NCI-H1105 treated with DMSO at 0.1 percent for 48 hours (cell line): ENCODE results near the gene ZNF407.

Source experiments
- DNase-seq: peaks from one replicate; lab custom pipeline; 2025; lab: John Stamatoyannopoulos, UW

Gene ZNF407

DNA sequence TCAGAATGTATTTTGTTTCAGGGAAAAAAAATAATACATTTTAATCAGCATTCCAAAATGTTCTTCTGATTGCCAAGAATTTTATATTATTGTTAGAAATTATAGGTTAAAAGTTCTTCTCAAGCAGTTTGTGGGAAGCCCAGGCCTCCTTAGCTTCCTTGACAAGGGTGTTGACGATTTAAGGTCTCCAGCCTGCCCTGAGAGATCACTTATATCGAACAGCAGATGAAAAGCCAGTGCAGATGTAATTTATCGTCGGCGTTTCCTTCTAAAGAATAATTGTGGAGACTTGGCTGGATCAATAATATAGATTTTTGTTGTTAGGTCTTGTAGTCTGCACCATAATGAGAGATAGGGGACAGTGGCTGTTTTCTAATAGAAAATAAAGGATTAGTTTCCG, 280.6 kb downstream of the ZNF407 start:
- no peak for DNase-seq

DNA sequence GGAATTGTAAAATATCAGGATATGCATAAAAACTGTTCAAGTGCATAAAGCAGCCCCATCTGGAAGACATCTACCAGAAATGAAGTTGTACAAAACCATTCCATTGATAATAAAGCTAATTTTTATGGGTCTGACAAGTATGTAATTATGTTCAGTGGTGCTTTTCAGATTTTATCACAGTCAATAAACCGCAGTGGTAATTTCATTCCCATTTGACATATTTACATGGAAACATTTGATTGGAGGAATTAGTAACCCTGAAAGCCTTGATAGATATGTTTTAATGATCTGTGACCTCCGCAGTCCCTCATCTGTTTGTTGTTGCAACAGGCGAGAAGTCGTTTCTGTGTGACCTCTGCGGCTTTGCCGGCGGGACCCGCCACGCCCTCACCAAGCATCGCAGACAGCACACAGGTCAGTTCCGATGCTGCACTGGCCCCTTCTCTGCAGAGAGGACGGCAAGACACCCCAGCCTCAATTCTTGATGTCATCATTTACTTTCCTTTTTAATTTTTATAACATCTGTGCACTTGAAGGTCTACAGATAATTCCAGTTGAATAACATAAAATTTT, 283.1 kb downstream of the ZNF407 start:
- no peak for DNase-seq

DNA sequence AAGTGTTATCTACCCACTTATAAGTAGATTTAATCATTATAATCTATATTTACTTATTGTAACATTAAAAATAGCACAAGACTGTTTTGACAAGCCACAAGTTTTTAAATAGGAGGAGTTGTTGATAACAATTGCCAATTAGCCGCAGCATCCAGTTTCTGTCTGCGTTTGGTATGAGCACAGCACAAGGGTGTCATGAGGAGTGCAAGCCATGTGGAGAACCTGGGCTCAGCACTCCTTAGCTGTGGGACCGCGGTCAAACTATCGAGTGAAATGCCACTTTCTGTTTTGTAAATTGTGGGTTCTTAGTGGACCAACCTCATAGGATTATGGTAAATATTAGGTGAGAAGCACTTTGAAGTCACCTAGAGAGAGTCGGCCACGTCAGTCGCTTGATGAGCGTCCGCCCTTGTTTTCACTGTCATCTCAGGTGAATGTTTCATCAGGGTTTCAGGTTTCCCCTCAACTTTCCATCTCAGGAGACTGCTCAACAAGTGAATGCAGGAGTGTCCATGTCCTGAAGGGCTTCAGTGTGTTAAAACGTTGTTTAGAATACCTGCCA, 294.5 kb downstream of the ZNF407 start:
- no peak for DNase-seq

DNA sequence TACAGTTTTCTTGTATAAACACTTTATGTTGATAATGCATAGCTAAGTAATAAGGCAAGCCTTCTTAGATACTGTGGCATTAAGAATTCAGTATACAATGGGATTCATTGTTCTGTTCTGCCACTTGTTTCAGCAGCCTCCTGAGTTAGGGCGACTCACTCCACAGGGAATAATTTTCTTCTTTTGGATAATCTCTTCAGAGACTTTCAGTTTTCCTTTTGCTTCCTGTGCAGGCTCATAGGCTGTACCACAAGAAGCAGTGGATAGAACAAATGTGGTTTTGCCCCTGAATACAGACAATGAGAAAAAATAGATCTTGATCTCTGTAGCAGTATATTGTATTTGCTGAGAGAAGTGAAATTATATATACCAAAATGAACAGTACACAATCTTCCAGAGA, 298.0 kb downstream of the ZNF407 start:
- no peak for DNase-seq

DNA sequence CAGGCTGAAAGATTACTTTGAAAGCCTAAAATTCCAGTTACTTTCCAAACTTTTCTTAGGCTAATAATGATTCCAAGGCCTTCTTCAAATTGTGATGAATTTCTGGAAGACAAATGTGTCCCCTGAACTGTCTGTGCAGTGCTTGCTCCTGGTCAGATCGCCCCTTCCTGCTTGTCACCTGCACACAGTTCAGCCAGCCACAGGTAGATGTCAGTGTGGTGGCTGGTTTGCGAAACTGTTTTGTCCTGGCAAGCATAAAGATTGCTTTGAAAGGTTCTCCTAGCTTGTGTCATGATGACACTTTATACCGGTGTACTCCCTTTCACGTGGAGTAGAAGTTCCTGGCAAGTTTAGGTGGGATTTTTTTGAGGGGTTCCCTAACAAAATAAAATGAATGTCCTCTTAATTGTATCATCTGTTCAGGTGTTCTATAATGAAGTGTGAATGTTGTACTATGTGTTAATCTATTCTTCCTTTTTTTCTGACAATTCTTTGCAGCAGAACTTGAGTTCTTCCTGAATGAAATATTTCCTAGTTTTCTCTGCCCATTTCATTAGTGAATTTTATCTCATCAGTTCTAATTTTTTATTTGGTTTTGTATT, 298.8 kb downstream of the ZNF407 start:
- DNase-seq, result peak; percentile 58

DNA sequence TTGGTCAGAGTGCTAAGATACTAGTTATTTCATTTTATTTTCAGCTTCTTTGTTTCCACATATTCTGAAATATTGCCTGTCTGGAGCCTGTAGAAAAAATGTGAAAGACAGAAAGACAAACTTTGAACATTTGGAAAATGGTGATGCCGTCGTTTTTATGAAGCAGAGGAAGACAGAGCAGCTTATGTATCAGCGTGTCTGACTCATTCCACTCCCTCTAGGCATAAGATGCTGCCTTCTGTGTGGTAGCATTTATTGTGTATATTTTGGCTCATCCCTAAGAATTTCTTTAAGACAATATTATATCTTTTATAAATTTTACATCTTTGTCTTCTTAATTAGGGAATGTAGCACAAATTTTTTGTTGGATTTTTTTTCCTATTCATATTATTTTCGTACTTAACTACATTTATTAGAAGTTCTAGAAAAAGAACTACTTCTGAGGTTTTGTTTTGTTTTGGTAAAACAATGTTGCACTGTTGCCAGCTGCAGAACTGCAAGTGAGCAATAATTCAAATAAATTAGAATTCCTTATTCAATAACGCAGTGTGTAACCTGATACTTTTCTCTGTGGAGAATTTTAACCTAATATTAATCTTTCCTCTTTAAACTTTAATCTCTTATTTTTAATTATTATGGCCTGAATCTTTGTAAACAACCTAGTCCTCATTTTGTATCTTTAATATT, 300.4 kb downstream of the ZNF407 start:
- no peak for DNase-seq

DNA sequence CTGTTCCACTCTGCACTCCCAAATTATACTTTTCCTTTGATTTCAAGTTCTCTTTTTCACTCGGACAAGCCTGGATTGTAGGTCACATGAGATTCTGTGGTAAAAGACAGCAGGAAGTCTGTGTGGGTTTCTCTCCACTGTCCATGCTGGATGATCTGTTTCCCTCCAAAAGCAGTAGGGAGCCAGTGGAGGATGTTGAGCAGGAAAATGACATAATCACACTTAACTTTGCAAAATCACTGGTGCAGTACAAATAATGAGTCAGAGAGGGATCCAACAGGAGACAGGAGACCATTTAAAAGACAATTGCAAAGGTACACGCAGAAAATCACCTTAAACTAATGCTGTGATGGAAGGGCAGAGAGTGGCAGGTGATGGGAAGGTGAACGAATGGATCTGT, 301.3 kb downstream of the ZNF407 start:
- no peak for DNase-seq

DNA sequence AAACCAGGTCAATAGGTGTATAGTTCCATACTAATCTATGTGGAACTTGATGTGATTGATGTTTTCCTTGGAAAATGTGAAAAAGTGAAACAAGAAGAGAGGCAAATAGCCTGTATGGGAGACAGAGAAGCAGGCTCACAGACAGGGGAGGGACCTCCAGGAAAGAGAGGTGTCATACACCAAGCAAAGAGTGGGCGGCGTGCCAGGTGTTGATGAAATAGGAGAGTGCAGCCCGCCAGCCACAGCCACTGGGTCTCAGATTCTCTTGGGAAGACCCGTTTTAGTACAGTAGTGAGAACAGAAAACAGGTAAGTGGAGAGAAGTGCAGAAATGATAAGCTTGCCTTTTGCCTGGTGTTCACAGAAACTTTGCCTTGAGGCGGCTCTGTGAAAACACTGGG, 301.9 kb downstream of the ZNF407 start:
- peak; percentile 48 for DNase-seq

DNA sequence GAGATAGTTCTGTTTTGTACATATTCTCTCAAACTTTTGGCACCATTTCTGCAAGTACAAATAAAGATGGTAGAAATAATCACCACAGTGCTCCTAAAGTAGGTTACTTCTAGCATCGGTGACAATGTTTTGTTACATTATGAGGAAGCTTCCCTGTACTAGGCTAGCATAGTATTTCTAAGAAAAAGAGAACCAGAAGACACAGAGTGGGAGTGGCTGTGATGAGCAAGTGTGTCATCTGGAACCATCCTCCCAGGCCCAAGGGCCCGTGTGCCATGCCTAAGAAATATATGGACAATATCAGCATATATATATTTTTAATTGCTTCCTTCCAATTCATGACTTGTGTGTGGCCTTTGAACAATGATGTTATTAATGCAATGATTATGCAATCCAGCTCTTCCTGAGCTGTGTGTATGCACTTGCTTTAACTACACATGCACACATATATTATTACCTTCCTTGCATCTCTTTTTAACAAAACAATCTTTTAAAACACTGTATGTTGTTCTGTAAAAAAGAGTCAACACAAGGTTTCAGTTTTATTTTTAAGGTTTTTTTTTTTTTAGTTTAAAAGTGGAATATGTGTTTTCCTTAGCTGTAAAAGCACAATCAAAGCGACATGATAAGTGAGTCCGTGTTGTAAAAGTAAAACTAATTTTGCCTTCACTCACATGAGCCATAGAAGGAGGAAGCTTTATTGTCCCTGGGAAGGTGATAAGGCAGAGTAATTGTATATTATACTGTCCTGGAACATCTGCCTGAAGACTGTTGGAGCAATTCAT, 303.9 kb downstream of the ZNF407 start:
- DNase-seq, result no peak

DNA sequence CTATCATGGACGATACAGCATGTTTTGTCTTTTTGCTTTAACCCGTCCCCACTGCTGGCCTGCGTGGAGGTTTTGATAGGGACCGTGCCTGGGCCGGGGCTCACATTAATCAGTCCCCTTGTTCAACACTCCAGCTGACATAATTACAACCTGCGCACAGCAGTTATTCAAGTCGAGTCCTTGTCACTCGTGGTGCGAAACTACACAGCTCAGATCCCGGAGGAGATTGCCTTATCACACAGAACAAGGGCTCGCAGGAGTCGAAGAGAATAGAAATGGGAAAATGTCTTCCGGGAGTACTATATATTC, 304.4 kb downstream of the ZNF407 start:
- DNase-seq, result no peak

DNA sequence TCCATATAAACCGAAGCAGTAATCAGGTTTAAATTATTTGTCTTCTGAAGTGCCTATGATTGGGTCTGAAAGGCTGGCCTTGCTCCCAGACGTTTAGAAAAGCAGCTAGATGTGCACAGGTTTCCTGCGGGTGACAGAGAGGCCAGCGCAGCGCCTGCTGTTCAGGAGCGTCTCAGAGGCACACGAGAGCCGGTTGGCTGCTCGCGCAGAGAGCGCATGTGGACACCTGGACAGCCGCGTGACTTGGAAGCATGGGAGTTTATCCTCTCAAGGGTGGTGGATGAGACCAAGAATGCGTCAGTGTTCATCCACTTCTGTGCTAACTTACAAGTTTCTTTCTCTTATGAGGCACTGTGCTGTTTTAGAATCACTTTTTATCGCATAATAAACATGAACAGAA, 307.6 kb downstream of the ZNF407 start:
- DNase-seq, result no peak

DNA sequence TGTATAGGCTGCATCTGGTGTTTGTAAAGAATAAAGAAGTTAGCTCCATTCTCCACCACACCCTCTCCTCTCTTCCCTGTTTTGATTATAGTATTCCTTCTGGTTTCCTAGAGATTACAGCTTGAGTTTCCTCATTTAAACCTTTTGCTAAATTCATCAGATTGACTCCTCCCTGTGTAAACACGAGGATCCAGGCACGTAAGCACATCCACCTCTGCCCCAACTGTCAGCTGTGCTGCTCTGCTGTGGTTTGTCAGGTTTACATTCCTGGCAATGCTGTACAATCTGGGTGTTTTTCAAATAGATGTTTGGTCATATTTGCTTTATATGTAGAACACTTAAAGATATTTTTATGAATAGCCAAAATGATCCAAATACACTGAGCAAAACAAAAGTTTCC, 308.5 kb downstream of the ZNF407 start:
- DNase-seq, result no peak

DNA sequence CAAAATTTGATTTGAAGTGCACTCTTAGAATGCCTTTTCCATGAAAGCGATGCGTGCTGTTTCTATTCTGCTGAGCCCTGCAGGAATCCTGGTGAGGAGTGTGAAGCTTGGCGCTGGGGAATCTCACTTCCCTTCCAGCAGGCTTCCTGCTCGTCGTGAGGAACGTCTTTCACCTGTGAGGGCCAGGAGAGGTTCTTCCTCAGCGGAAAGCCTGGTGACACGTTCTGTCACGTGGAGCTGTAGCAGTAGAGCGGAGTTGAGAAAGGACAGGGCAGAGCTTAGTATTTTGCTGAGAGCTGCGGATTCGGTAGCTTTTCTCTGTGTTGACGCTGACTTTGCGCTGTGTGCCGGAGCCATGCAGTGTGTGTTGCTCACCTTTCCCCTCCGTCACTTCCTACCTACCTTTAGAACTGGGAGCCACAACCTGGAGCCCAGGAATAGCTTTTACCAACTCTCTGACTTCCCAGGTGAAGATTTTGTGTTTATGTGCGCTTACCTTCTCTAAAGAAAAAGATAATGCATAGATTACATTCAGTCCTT, 316.5 kb downstream of the ZNF407 start:
- DNase-seq, result no peak

DNA sequence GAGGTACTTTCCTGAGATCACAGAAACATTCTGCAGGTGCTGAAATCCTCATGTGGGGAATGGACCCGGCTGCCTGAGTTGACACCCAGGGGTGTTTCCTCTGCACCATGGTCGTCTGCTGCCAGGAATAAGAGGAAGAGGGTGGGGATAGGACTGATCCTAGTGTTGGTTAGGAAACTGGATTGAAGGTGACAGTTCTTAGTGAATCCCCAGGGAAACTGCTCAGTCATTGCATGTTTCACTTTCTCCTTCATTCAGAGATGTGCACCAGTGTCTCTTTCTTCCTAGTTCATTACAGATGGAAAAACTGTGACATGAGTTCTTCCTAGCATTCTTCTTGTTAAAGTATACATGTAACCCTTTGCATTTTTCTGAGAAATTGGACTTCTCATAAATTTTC, 317.0 kb downstream of the ZNF407 start:
- DNase-seq, result no peak

DNA sequence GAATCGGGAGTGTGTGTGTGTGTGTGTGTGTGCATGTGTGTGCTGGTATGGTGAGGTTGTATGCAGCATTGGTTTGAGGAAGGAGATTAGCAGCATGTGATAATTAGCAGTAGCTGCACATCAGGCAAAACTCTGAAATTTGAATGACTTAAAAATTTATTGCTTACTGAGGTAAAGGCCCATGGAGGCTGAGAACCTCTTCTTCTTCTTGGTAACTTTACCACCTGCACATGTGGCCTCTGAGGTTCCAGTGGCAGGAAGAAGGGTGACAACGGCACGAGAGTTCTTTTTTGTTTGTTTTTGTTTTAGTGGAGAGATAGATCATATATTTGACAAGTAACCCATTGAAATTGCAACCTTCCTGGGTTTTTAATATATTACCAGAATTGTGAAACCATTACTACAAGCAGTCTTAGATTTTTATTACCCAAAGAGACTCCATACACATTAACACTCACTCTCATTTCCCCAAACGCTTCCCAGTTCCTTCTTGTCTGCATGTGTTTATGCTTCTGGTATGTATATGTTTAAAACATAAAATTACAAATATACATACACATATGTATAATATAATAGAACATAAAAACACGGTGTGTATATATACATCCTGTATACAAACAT, 319.2 kb downstream of the ZNF407 start:
- no peak for DNase-seq

DNA sequence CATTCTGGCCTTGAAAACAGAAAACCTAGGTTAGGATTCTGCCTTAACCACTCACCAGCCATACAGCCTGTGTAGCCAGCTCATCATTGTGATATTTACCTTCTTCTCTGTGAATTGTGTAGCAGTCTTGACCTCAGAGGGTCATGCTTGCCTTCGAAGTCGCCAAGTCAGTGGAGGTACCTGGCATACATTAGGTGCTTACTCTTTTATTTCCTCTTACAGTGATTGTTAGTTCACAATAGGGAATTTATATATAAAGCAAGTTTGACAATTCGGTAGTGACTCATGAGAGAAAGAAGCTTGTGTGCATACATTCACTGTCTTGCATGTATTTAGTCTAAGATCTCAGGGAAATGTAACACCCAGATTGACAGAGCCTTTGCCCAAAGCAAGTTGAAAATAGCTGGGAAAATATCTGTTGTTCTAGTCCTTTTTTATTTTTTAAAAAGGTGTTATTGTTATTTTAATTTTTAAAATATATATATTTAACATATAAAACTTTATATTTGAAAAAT, 320.7 kb downstream of the ZNF407 start:
- no peak for DNase-seq

DNA sequence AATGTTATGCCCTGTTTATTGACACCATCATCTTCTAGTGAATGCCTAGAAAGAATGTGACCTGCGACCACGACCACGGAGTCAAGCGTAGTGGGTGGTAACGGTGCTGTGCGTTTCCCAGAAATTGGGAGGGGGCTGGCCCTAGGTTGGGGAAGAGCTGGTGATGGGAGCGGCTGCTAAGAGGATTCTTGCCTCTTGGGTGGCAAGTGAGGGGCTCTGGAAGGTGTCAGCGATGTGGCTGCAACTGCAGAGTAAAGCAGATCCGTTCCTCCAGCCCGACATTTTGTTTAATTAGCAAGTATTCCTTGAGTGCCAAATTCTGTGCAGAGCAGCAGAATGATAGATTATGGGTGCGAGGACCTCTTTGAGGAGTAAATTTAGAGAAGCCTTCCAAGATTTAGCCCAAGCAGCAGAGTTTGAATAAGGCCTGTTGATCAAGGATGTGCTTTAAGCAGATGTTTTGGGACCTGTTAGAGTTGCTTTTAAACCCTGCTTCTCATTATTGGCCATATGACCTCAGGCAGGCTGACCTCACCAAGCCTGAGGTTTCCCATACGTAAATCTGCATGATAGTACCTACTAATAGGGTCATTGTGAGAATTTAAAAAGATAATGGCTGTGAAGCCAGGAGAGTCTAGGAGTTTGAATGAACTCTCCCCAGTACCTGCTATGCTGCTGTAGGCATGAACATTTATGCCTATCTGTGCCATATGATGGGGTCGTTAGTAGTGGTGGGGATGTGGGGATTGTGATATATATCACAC, 323.6 kb downstream of the ZNF407 start:
- no peak for DNase-seq

DNA sequence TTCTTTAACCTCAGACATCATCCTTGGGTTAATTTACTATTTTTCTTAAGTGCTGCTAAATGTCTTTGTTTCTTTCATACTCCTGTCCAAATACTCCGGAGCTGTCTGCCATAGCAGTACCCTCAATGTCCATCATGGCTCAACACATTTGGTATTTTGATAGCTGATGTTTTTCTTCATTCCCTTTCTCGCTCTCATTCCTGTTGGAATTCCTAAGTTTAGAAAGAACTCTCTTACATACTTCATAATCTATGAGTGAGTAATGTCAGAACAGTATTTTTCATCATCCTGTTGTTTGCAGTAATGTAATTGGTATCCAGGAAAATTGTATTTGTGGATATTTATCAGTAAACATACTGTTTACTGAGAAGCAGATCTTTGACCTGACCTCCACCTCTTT, 328.4 kb downstream of the ZNF407 start:
- DNase-seq, result no peak

DNA sequence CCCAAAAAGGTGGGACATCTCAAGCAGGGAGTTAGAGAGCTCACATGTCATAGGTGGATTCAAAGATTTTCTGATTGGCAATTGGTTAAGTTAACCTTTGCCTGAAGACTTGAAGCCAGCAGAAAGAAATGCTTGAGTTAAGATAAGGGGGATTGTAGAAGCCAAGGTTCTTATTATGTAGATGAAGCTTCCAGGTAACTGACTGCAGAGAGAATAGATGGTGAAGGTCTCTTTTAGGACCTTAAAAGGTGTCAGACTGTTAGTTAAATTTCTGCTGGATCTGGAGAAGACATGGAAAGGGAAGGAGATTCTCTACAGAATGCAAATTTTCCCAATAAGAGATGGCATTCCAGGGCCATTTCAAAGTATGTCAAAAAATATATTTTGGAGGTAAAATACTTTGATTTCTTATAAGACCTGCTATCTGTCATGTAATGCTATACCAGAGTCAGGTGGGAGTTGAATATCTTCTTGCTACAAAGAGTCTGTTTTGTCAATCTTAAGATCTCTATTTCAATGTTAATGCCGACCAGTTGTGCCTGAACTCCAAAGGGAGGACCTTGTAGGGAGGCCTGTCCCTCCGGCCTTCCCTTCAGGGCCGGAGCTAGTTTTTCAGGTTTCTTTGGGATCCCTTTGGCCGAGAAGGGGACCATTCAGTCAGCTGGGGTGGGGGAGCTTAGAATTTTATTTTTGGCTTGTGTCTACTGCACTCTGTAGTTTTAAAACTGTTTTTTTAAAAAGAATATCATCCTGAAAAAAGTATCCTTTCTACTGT, 330.7 kb downstream of the ZNF407 start:
- DNase-seq, result no peak

DNA sequence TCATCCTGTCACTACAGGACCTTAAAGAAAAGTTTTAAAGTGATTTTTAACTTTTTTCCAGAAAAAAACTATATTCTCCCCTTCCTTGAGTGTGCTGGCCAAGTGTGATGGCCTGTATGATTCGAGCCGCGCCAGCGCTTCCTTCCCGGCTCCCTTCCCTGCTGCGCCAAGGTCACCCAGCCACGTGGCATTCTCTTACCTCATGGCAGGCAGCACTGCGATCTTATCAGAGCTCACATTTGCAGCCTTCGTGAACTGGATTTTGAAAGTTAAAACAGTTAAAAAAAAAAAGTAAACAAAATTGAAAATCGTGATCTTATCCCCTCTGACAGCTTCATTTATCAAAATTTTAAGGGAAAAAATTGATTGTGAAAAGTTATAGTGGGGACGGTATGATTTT, 331.4 kb downstream of the ZNF407 start:
- no peak for DNase-seq
